ENCODE data around the gene CHSY3. TPM values are rescaled to one million over a fixed set of nuclear protein-coding genes. Genes with fewer than 3 reads are reported as not detected.

CHSY3 gene
- total and polyA plus RNA-seq, 7 experiments from 2014 or later = not detected

- CTCF ChIA-PET = no interaction called here
- H3K9me3 Mint-ChIP-seq = peaks cover 0 to 13% (median 4%) of the 10 kb centered on the region in 11 donors
- H3K27me3 ChIP-seq (ENCODE audit: control insufficient read depth in 2 of 2, insufficient read depth in 2 of 2, low read length in 2 of 2) = no peaks in the 10 kb centered on the region
- ATAC-seq (no peak), DNase-seq (no peak)
- intact Hi-C loops (cut with micrococcal nuclease) = no loop called here
- H3K4me1 Mint-ChIP-seq = no peaks in the 10 kb centered on the region
- H3K36me3 Mint-ChIP-seq = no peaks in the 10 kb centered on the region
- H3K9me3 ChIP-seq (ENCODE audit: control insufficient read depth in 2 of 3, low read length in 3 of 3) = no peaks in the 10 kb centered on the region
- POLR2A ChIA-PET = no interaction called here
- H3K4me1 ChIP-seq (ENCODE audit: control insufficient read depth in 2 of 2, insufficient read depth in 2 of 2, low read length in 2 of 2) = no peaks in the 10 kb centered on the region
- no peaks in the 10 kb centered on the region for H3K36me3 ChIP-seq (ENCODE audit: control insufficient read depth in 2 of 3, insufficient read depth in 3 of 3, low read length in 3 of 3)
- H3K4me3 Mint-ChIP-seq = no peak overlapping the region
- no peak overlapping the region for H3K4me3 ChIP-seq (ENCODE audit: low read length)
- H3K27ac Mint-ChIP-seq = no peak overlapping the region
- H3K27ac ChIP-seq (ENCODE audit: low read depth, low read length) = no peak overlapping the region
- peaks cover 0 to 23% (median 15%) of the 10 kb centered on the region in 5 donors for H3K27me3 Mint-ChIP-seq
Observed at GRCh38 chr5:130096483-130096882, 192.2 kb downstream of the CHSY3 start.

DNA sequence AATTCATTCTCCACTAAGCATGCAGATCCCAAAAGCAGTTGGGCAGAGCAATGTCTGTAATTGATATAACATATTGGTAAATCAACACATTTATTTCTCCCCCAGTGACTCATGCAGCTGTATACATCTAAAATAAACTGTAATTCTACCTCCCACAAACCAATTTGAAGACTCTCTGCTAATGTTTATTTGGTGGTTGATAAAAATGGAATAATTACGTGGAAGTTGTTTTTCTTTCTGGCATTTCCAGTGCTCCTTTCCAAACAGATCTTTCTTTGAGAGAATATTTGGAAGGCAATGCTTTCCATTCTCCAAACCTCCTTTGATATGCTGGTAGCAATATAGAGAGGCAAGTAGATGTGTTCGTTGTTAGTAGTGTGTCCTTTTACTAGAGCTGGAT is 194.7 kb downstream of the CHSY3 start:
- ChIA-PET POLR2A (no interaction called here), CTCF (no interaction called here)
- H3K27me3 ChIP-seq (ENCODE audit: control insufficient read depth in 2 of 2, insufficient read depth in 2 of 2, low read length in 2 of 2) = no peaks in the 10 kb centered on the region
- Mint-ChIP-seq H3K4me1 (no peaks in the 10 kb centered on the region), H3K27ac (no peak overlapping the region), H3K4me3 (no peak overlapping the region), H3K36me3 (no peaks in the 10 kb centered on the region), H3K27me3 (peaks cover 0 to 17% (median 15%) of the 10 kb centered on the region in 5 donors), H3K9me3 (no peaks in the 10 kb centered on the region)
- DNase-seq = no peak
- ATAC-seq = no peak
- no peak overlapping the region for H3K4me3 ChIP-seq (ENCODE audit: low read length)
- no peaks in the 10 kb centered on the region for H3K9me3 ChIP-seq (ENCODE audit: control insufficient read depth in 2 of 3, low read length in 3 of 3)
- intact Hi-C loops (cut with micrococcal nuclease) = no loop called here
- no peaks in the 10 kb centered on the region for H3K4me1 ChIP-seq (ENCODE audit: control insufficient read depth in 2 of 2, insufficient read depth in 2 of 2, low read length in 2 of 2)
- H3K27ac ChIP-seq (ENCODE audit: low read depth, low read length) = no peak overlapping the region
- H3K36me3 ChIP-seq (ENCODE audit: control insufficient read depth in 2 of 3, insufficient read depth in 3 of 3, low read length in 3 of 3) = no peaks in the 10 kb centered on the region

DNA sequence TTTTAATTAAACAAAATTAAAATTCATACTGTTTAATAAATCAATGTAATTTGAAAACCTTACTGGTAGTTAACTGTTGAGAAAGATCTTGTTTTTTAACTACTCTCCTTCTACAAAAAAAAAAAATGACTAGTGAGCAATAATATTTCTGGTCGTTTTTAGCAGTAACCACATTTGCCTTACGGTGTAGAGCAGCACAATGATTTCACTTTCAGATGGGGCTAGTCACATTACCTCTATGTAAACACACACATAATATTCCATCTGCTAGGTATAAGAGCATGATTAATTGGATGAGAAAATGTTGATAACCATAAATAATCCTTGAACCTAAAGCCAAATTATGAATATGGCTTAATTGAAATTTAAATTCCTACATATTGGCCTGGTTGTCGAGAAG is 198.1 kb downstream of the CHSY3 start:
- Histone ChIP-seq H3K4me1 (ENCODE audit: control insufficient read depth in 2 of 2, insufficient read depth in 2 of 2, low read length in 2 of 2) (no peaks in the 10 kb centered on the region), H3K27me3 (ENCODE audit: control insufficient read depth in 2 of 2, insufficient read depth in 2 of 2, low read length in 2 of 2) (no peaks in the 10 kb centered on the region), H3K27ac (ENCODE audit: low read depth, low read length) (no peak overlapping the region), H3K36me3 (ENCODE audit: control insufficient read depth in 2 of 3, insufficient read depth in 3 of 3, low read length in 3 of 3) (no peaks in the 10 kb centered on the region), H3K9me3 (ENCODE audit: control insufficient read depth in 2 of 3, low read length in 3 of 3) (no peaks in the 10 kb centered on the region), H3K4me3 (ENCODE audit: low read length) (no peak overlapping the region)
- no peak for ATAC-seq
- Mint-ChIP-seq H3K4me1 (no peaks in the 10 kb centered on the region), H3K4me3 (no peak overlapping the region), H3K36me3 (no peaks in the 10 kb centered on the region), H3K9me3 (no peaks in the 10 kb centered on the region), H3K27ac (no peak overlapping the region), H3K27me3 (peaks cover 0 to 14% (median 11%) of the 10 kb centered on the region in 5 donors)
- CTCF ChIA-PET = no interaction called here
- intact Hi-C loops (cut with micrococcal nuclease) = no loop called here
- DNase-seq = no peak
- POLR2A ChIA-PET = no interaction called here

DNA sequence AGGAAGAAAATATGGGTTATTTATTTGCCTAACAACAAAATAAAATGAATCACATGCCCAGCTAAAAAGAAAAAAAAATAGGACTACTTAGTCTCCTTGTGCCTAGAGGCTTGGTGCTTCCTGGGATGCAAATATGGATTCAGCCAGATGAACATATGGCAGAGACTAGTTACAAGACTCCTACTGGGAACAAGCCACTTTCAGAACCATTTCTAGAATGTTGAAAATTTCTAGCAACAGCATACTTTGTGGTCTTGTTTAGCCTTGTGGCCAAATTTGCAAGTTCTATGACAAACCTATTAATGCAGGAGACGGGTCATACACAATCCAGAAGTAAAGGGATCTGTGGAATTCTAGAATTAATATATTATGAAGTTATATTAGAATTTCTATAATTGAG is 198.7 kb downstream of the CHSY3 start:
- Histone ChIP-seq H3K9me3 (ENCODE audit: control insufficient read depth in 2 of 3, low read length in 3 of 3) (no peaks in the 10 kb centered on the region), H3K4me3 (ENCODE audit: low read length) (no peak overlapping the region), H3K4me1 (ENCODE audit: control insufficient read depth in 2 of 2, insufficient read depth in 2 of 2, low read length in 2 of 2) (no peaks in the 10 kb centered on the region), H3K36me3 (ENCODE audit: control insufficient read depth in 2 of 3, insufficient read depth in 3 of 3, low read length in 3 of 3) (no peaks in the 10 kb centered on the region), H3K27me3 (ENCODE audit: control insufficient read depth in 2 of 2, insufficient read depth in 2 of 2, low read length in 2 of 2) (no peaks in the 10 kb centered on the region), H3K27ac (ENCODE audit: low read depth, low read length) (no peak overlapping the region)
- ATAC-seq = no peak
- no peak overlapping the region for H3K27ac Mint-ChIP-seq
- H3K9me3 Mint-ChIP-seq = no peaks in the 10 kb centered on the region
- H3K4me1 Mint-ChIP-seq = no peaks in the 10 kb centered on the region
- DNase-seq = no peak
- CTCF ChIA-PET = no interaction called here
- H3K4me3 Mint-ChIP-seq = no peak overlapping the region
- H3K27me3 Mint-ChIP-seq = peaks cover 0 to 12% (median 10%) of the 10 kb centered on the region in 5 donors
- H3K36me3 Mint-ChIP-seq = no peaks in the 10 kb centered on the region
- intact Hi-C loops (cut with micrococcal nuclease) = no loop called here
- POLR2A ChIA-PET = no interaction called here

DNA sequence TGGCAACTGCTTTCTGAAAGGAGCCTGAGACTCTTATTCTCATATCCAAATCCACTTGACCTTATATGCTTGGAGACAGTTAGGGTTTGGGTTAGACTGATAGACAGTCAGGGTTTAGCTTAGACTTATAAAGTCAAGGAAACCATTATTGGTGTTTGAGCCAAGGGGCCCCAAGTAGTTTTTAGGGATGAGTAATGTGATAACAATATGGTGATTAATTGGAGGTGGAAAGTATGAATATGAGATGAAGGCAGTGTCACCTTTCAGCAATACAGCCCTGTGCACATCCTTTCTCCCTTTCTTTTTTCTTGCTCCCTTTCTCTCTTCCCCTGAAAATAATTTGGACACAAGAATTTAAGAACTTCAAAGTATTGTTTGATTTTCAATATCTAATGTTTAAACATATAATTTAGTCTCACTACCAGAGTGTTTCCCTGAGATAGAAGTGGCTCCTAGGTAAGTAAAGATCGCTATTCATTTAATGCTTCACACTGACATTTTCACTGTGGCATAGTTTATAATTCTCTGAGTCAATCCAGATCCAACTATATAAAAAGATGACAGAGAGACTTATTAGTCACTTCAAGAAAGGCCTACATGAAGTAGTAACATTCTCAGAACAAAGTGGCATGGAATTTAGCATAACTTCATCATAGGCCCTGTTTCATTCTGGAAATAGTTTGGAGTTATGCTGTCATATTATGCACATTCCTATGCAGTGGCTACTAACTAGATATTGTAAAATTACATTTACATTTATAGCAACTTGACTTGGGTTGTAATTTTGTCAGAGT is 200.8 kb downstream of the CHSY3 start:
- intact Hi-C loops (cut with micrococcal nuclease) = loop anchor here in 1 of 2 donors (5.0 kb wide), 2 partner anchors 1007 to 1317 kb away; no protein-coding TSS in a partner anchor
- Mint-ChIP-seq H3K27ac (no peak overlapping the region), H3K36me3 (no peaks in the 10 kb centered on the region), H3K9me3 (no peaks in the 10 kb centered on the region), H3K27me3 (peaks cover 0 to 8% (median 5%) of the 10 kb centered on the region in 5 donors), H3K4me1 (no peaks in the 10 kb centered on the region), H3K4me3 (no peak overlapping the region)
- no peaks in the 10 kb centered on the region for H3K27me3 ChIP-seq (ENCODE audit: control insufficient read depth in 2 of 2, insufficient read depth in 2 of 2, low read length in 2 of 2)
- H3K4me3 ChIP-seq (ENCODE audit: low read length) = no peak overlapping the region
- no peak overlapping the region for H3K27ac ChIP-seq (ENCODE audit: low read depth, low read length)
- ATAC-seq (no peak), DNase-seq (no peak)
- H3K4me1 ChIP-seq (ENCODE audit: control insufficient read depth in 2 of 2, insufficient read depth in 2 of 2, low read length in 2 of 2) = no peaks in the 10 kb centered on the region
- no peaks in the 10 kb centered on the region for H3K9me3 ChIP-seq (ENCODE audit: control insufficient read depth in 2 of 3, low read length in 3 of 3)
- CTCF ChIA-PET = no interaction called here
- POLR2A ChIA-PET = no interaction called here
- no peaks in the 10 kb centered on the region for H3K36me3 ChIP-seq (ENCODE audit: control insufficient read depth in 2 of 3, insufficient read depth in 3 of 3, low read length in 3 of 3)

- H3K27ac Mint-ChIP-seq = no peak overlapping the region
- ChIA-PET POLR2A (no interaction called here), CTCF (interaction anchor here (0.6 kb wide), 1 partner anchor 1820 kb away, joined by 3 read pairs; no protein-coding TSS in a partner anchor)
- Histone ChIP-seq H3K36me3 (ENCODE audit: control insufficient read depth in 2 of 3, insufficient read depth in 3 of 3, low read length in 3 of 3) (no peaks in the 10 kb centered on the region), H3K4me1 (ENCODE audit: control insufficient read depth in 2 of 2, insufficient read depth in 2 of 2, low read length in 2 of 2) (no peaks in the 10 kb centered on the region), H3K27ac (ENCODE audit: low read depth, low read length) (no peak overlapping the region), H3K27me3 (ENCODE audit: control insufficient read depth in 2 of 2, insufficient read depth in 2 of 2, low read length in 2 of 2) (no peaks in the 10 kb centered on the region), H3K4me3 (ENCODE audit: low read length) (no peak overlapping the region), H3K9me3 (ENCODE audit: control insufficient read depth in 2 of 3, low read length in 3 of 3) (no peaks in the 10 kb centered on the region)
- H3K9me3 Mint-ChIP-seq = no peaks in the 10 kb centered on the region
- no peak for ATAC-seq
- no peak overlapping the region for H3K4me3 Mint-ChIP-seq
- H3K4me1 Mint-ChIP-seq = no peaks in the 10 kb centered on the region
- H3K27me3 Mint-ChIP-seq = peaks cover 0 to 3% (median 0%) of the 10 kb centered on the region in 5 donors
- DNase-seq = no peak
- no peaks in the 10 kb centered on the region for H3K36me3 Mint-ChIP-seq
- intact Hi-C loops (cut with micrococcal nuclease) = loop anchor here in 1 of 2 donors (5.0 kb wide), 2 partner anchors 1006 to 1316 kb away; no protein-coding TSS in a partner anchor
Observed at GRCh38 chr5:130106480-130106879, 202.2 kb downstream of the CHSY3 start.

DNA sequence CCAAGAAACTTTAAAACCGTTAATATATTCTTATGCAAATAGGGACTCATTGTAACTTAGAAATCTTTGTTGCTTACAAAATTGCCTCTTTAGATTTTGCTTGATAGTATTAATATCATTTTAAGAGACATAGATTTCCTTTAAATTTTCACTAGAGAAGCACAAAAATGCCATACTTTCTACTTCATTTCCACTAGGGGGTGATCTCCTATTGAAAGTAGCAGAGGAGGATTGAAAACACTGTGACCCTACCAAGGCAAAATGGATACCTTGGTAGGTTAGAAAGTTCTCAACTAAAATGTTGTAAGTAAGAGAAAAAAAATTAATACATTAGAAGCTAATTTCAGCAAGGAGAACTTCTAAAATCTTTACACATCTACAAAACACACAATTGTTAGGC is 204.9 kb downstream of the CHSY3 start:
- H3K4me1 ChIP-seq (ENCODE audit: control insufficient read depth in 2 of 2, insufficient read depth in 2 of 2, low read length in 2 of 2) = no peaks in the 10 kb centered on the region
- peak in 5 of 9 donors; percentile 1 to 13 (median 10) for DNase-seq
- peaks cover 0 to 5% (median 0%) of the 10 kb centered on the region in 5 donors for H3K27me3 Mint-ChIP-seq
- H3K36me3 Mint-ChIP-seq = no peaks in the 10 kb centered on the region
- H3K27ac Mint-ChIP-seq = no peak overlapping the region
- H3K9me3 ChIP-seq (ENCODE audit: control insufficient read depth in 2 of 3, low read length in 3 of 3) = no peaks in the 10 kb centered on the region
- no peaks in the 10 kb centered on the region for H3K4me1 Mint-ChIP-seq
- ChIA-PET CTCF (interaction anchor here (0.6 kb wide), 1 partner anchor 996 kb away, joined by 5 read pairs; no protein-coding TSS in a partner anchor), POLR2A (no interaction called here)
- intact Hi-C loops (cut with micrococcal nuclease) = loop anchor here (1.0 to 5.0 kb wide), 3 partner anchors 1001 to 1313 kb away; no protein-coding TSS in a partner anchor
- H3K4me3 ChIP-seq (ENCODE audit: low read length) = no peak overlapping the region
- no peak overlapping the region for H3K27ac ChIP-seq (ENCODE audit: low read depth, low read length)
- ATAC-seq = peak; percentile 42
- no peaks in the 10 kb centered on the region for H3K36me3 ChIP-seq (ENCODE audit: control insufficient read depth in 2 of 3, insufficient read depth in 3 of 3, low read length in 3 of 3)
- H3K4me3 Mint-ChIP-seq = no peak overlapping the region
- H3K27me3 ChIP-seq (ENCODE audit: control insufficient read depth in 2 of 2, insufficient read depth in 2 of 2, low read length in 2 of 2) = no peaks in the 10 kb centered on the region
- H3K9me3 Mint-ChIP-seq = no peaks in the 10 kb centered on the region

Measured in naive thymus-derived CD4-positive, alpha-beta T cell (primary cell).